Measurements from ENCODE around the gene CCNY. TPM values are rescaled to one million over a fixed set of nuclear protein-coding genes. Genes with fewer than 3 reads are reported as not detected.
A peak's percentile ranks its signal among the peaks of the same experiment; 100 is the strongest.

The CCNY gene
- 10 to 100 TPM; 40.1 to 84.6 TPM for total RNA-seq

GRCh38 chr10:35336084-35336831 is at the start of gene CCNY:
Gene CCNY, plus strand, starts transcription at chr10:35336509. Its CDS starts 545 bp downstream, at chr10:35337054.
- Histone ChIP-seq H3K36me3 (no peaks in the 10 kb centered on the region), H3K9me3 (no peaks in the 10 kb centered on the region), H3K4me1 (ENCODE audit: control insufficient read depth in 1 of 2, low read depth in 2 of 2) (peaks cover 49 to 62% of the 10 kb centered on the region in 2 donors), H3K27ac (peak within 1 kb of the TSS; percentile 80 to 81), H3K27me3 (replicated peaks; ENCODE audit: insufficient read depth) (no peaks in the 10 kb centered on the region), H3K4me3 (peak within 1 kb of the TSS; percentile 99)
- DNase-seq (ENCODE audit: low spot score) (peak; percentile 40), ATAC-seq (ENCODE audit: insufficient number of reproducible peaks, low FRiP score, low read depth) (peak; percentile 67)
- no peak for TF ChIP-seq CTCF (IDR thresholded peaks at IDR 0.05)

- TF ChIP-seq CTCF (IDR thresholded peaks at IDR 0.05): no peak
- no peak for DNase-seq (ENCODE audit: low spot score)
- no peaks in the 10 kb centered on the region for H3K4me1 ChIP-seq (ENCODE audit: control insufficient read depth in 1 of 2, low read depth in 2 of 2)
Observed at GRCh38 chr10:35289198-35289597, 47.1 kb upstream of the CCNY start.

GRCh38 chr10:35294506-35294905 is 41.8 kb upstream of the CCNY start:
- Histone ChIP-seq H3K27ac (no peak overlapping the region), H3K27me3 (replicated peaks; ENCODE audit: insufficient read depth) (no peaks in the 10 kb centered on the region), H3K9me3 (no peaks in the 10 kb centered on the region), H3K4me3 (no peak overlapping the region), H3K36me3 (no peaks in the 10 kb centered on the region), H3K4me1 (ENCODE audit: control insufficient read depth in 1 of 2, low read depth in 2 of 2) (no peaks in the 10 kb centered on the region)
- ATAC-seq (ENCODE audit: insufficient number of reproducible peaks, low FRiP score, low read depth) (no peak), DNase-seq (ENCODE audit: low spot score) (no peak)
- TF ChIP-seq CTCF (IDR thresholded peaks at IDR 0.05): no peak

More at GRCh38 chr10:35289198-35289597, 47.1 kb upstream of the CCNY start:
- no peak for ATAC-seq (ENCODE audit: insufficient number of reproducible peaks, low FRiP score, low read depth)
- Histone ChIP-seq H3K27me3 (replicated peaks; ENCODE audit: insufficient read depth) (no peaks in the 10 kb centered on the region), H3K27ac (no peak overlapping the region), H3K36me3 (no peaks in the 10 kb centered on the region), H3K4me3 (no peak overlapping the region), H3K9me3 (no peaks in the 10 kb centered on the region)

GRCh38 chr10:35299016-35299415 is 37.3 kb upstream of the CCNY start:
- no peaks in the 10 kb centered on the region for H3K36me3 ChIP-seq
- no peak for TF ChIP-seq CTCF (IDR thresholded peaks at IDR 0.05)
- ATAC-seq (ENCODE audit: insufficient number of reproducible peaks, low FRiP score, low read depth) (no peak), DNase-seq (ENCODE audit: low spot score) (no peak)
- H3K9me3 ChIP-seq: no peaks in the 10 kb centered on the region
- no peak overlapping the region for H3K27ac ChIP-seq
- no peaks in the 10 kb centered on the region for H3K4me1 ChIP-seq (ENCODE audit: control insufficient read depth in 1 of 2, low read depth in 2 of 2)
- no peaks in the 10 kb centered on the region for H3K27me3 ChIP-seq (replicated peaks; ENCODE audit: insufficient read depth)
- H3K4me3 ChIP-seq: no peak overlapping the region

GRCh38 chr10:35300063-35300699 is 36.1 kb upstream of the CCNY start:
- ATAC-seq (ENCODE audit: insufficient number of reproducible peaks, low FRiP score, low read depth): no peak
- DNase-seq (ENCODE audit: low spot score): peak; percentile 5
- H3K4me3 ChIP-seq: no peak overlapping the region
- no peaks in the 10 kb centered on the region for H3K36me3 ChIP-seq
- H3K27me3 ChIP-seq (replicated peaks; ENCODE audit: insufficient read depth): no peaks in the 10 kb centered on the region
- TF ChIP-seq CTCF (IDR thresholded peaks at IDR 0.05): no peak
- no peaks in the 10 kb centered on the region for H3K9me3 ChIP-seq
- no peaks in the 10 kb centered on the region for H3K4me1 ChIP-seq (ENCODE audit: control insufficient read depth in 1 of 2, low read depth in 2 of 2)
- H3K27ac ChIP-seq: no peak overlapping the region
